NOMO-1 treated with DMSO at 0.1 percent for 48 hours (cell line): ENCODE results near the gene ARHGAP9.
"Not testable (repeated sequence)": the region's sequence is repeated elsewhere in the genome, so short reads cannot be mapped to it uniquely, and the experiment has no call there.

ENCODE experiments used
- DNase-seq: peaks from one replicate; lab custom pipeline; 2025; ENCODE audit not compliant: unreplicated experiment; lab: John Stamatoyannopoulos, UW

ARHGAP9 gene

DNA sequence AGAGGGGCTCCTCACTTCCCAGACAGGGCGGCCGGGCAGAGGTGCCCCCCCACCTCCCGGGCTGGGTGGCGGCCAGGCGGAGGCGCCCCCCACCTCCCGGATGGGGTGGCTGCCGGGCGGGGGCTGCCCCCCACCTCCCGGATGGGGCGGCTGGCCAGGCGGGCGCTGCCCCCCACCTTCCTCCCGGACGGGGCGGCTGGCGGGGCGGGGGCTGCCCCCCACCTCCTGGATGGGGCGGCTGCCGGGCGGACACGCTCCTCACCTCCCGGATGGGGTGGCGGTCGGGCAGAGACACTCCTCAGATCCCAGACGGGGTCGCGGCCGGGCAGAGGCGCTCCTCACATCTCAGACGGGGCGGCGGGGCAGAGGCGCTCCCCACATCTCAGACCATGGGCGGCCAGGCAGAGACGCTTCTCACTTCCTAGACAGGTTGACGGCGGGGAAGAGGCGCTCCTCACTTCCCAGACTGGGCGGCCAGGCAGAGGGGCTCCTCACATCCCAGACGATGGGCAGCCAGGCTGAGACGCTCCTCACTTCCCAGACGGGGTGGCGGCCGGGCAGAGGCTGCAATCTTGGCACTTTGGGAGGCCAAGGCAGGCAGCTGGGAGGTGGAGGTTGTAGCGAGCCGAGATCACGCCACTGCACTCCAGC is 15.5 kb upstream of the ARHGAP9 start:
- DNase-seq, result not testable (repeated sequence)

GRCh38 chr12:57491393-57492280 is 12.0 kb upstream of the ARHGAP9 start:
- peak; percentile 3 for DNase-seq

DNA sequence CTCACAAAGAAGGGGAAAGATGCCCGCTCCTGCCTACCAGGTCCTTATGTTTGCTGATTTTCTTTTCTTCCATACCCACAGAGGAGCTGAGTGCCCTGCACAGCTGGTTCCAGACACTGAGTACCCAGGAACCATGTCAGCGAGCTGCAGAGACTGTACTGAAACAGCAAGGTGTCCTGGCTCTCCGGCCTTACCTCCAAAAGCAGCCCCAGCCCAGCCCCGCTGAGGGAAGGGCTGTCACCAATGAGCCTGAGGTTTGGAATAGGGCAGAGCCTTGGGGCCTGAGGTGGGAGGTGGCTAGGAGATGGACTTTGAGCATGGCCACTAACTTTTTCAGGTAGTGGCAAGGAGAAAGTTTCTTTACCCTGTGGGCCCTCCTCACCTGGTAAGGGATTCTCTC is 10.5 kb upstream of the ARHGAP9 start:
- no peak for DNase-seq

DNA sequence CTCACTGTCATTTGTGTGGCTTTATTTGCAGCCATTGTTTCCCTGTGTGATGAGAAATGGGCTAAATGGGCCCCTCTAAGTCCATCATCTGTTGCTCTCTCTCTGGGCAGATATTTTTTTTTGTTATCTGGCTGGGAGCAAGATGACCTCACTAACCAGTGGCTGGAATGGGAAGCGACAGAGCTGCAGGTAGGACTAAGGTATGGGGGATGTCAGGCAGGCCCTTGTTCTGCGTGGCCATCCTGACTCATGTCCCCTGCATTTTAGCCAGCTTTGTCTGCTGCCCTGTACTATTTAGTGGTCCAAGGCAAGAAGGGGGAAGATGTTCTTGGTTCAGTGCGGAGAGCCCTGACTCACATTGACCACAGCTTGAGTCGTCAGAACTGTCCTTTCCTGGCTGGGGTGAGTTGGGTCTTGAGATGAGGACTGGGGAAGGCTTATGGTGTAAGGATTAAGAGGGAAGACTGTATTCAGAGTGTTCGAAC is 9.5 kb upstream of the ARHGAP9 start:
- DNase-seq, result no peak

- no peak for DNase-seq
These were observed 8.9 kb upstream of the ARHGAP9 start for GRCh38 chr12:57488402-57489156.

- DNase-seq, result peak; percentile 98
These were observed 8.1 kb upstream of the ARHGAP9 start, which contains the start of gene MARS1 for GRCh38 chr12:57487597-57488401. MARS1 (plus strand) TSS chr12:57488068; CDS start chr12:57488091, 23 bp downstream.

- DNase-seq, result no peak
These were observed 7.5 kb upstream of the ARHGAP9 start for GRCh38 chr12:57487055-57487596.

GRCh38 chr12:57485695-57486094 is 6.0 kb upstream of the ARHGAP9 start:
- no peak for DNase-seq

DNA sequence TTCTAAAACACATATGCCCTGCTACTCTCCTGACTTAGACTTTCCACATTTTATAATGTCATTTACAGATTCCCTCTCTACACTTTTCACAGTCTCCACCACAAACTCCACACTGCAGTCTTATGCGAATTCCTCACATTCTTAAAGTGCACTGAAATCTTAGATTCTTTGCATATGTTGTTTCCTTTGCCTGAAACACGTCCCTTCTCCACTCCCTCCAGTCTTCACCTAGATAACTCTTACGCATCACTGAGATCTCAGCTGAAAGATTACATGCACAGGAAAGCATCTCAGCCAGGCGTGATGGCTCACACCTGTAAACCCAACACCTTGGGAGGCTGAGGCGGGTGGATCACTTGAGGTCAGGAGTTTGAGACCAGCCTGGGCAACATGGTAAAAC is 3.8 kb upstream of the ARHGAP9 start:
- no peak for DNase-seq

- no peak for DNase-seq
These were observed 2.0 kb upstream of the ARHGAP9 start for GRCh38 chr12:57481671-57482070.

DNA sequence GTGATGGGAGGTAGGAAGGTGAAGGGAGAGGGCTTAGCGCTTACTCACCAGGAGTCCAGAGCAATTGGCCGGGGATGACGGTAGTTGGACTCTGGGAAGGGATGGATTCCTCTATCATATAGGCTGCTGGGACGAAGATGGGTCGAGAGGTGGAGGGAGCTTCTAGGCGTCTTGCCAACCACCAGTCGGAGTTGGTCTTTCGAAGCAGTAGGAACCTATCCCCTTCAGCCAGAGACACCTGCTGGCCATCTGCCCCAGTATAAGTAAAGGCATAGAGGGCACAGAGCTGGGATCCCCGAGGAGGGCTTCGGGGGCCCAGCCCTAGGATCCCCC is 657 bp downstream of the ARHGAP9 start:
- no peak for DNase-seq

GRCh38 chr12:57477710-57478681 is 1.7 kb downstream of the ARHGAP9 start:
- peak; percentile 62 for DNase-seq

DNA sequence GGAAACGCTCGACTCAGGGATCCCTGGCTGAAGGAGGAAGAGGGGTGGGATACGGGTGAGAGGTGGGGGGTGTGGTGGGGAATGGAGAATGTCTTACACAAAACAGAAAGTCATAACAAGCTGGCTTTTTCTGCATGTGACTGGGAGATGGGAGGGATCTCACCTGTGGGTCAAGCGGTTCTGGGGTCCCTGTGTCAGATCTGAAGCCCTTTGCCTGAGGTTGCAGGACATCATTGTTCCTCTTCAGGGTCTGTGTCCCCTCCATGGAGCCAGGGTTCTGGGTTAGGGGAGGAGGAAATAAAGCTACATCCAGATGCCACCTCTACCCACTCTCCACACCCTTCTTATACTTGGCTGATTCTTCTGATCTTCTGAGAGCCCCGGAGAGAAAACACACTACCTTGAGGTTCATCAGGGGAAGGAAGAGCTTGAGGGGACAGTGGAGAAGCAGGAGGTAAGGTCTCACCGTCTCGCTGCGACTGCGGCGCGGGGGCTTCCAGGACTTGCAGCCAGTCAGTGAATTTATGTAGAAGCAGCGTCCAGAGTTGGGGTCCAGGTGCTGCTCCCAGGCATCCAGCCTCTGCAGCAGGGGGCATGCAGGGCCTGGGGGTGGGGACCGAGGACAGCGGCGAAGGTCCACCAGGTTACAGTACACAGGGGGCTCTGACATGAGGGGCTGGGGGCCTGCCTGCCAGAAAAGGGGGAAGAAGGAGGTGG is 2.5 kb downstream of the ARHGAP9 start:
- peak; percentile 17 for DNase-seq

DNA sequence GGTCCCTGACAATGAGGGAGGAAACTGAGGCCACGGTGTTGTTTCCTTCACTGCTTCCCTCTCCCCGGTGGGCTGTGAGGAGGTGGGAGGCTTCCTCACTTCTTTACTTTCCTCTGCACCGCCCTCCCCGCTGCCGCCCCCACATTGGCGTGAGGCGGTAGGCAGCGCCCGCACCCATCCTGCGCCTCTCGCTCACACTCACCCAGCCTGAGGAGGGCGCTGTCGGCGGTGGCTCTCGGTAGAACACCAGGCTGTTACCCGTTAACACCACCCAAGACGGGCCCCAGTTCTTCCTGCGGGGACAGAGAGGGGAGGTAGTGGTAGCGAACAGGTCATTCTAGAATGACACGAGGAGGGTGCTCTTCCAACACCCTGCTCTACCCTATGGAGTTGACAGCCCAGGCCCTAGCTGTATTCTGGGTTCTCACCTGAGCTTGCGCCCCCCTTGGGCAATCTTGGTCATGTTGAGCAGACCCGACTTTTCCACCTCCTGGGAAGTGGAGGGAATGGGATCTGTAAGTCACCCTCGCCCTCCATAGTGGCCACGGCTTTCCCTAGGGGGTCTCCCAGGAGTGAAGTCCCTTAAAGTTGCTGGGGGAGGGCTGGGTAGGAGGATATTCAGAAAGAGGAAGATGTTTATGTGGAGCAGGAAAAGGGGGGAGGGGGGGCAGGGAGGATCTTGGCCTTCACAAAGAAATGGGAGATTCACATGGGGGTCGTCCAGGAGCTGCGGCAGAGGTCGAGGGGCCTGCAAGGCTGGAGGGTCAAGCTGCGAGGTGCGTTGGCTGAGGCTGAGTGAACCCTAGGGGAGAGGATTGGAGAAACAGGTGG is 3.3 kb downstream of the ARHGAP9 start:
- DNase-seq, result peak; percentile 24

DNA sequence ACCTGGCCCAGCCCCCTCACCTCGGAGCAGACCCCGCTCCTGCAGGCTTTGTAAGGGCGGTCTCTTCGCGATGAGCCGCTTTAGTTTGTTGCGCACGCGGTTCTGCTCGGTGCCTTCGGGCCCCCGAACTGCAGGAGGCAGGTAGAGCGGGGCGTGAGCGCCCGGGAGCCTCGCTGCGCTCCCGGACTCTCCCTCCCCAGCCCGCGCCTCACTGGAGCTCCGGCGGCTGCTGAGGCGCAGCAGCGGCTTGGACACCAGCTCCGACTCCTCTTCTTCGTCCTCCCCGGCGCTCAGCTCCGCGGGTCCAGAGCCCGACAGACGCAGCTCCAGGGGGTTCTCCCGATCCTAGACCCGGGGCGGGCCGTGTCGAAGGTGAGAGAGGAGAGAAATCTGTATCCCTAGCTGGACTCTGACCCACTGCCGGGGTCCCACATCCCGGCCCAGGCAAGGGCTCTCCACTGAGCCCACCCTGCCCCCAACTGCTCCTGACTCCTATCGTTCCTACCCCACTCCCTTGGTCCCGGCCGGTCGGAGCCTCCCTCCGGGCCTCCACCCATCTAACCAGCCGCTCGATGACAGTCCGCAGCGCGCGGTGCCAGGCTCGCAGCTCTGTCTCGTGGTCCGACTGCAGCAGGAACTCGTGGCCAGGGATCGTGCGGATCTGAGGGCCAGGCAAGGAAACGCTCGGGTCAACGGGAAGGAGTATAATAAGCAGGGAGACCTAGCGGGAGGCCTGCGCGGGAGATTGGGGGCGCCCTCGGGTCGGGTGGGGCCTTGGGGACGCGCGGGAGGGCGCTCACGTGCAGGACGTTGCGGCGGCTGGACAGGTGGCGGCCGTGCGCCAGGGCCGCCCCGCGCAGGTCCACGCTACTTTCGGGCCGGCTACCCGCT is 4.2 kb downstream of the ARHGAP9 start:
- no peak for DNase-seq

GRCh38 chr12:57474862-57475261 is 4.8 kb downstream of the ARHGAP9 start:
- DNase-seq, result no peak

DNA sequence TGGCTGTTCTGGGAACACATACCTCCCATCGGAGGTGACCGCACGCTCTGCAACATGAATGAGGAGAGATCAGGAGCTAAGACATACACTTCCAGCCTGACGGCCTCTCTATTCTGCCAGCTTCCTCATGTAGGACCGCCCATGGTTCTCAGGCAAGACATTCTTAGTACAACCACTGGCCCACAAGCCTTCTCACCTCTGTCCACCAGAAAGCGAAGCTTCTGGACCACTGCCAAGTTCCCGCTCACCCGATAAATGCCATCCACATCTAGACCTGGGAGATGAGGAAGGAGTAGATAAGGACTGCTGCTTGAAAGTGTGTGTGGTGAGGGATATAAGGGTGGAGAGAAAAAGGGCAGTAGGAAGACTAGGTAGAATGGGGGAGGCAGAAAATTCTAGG is 5.2 kb downstream of the ARHGAP9 start:
- DNase-seq, result no peak
